K562 (cell line): ENCODE data around the gene RPS28. TPM values are rescaled to one million over a fixed set of nuclear protein-coding genes. Genes with fewer than 3 reads are reported as not detected.
A peak's percentile ranks its signal among the peaks of the same experiment; 100 is the strongest.

Experiments used
- ELF2 ChIP-seq: fragments of 250-450 bp; sonication (Bioruptor Pico); IDR thresholded peaks from 2 replicates; pipeline ENCODE4 v1.5.0; 2021; ENCODE audit warnings: mild to moderate bottlenecking
- ETV6 ChIP-seq, 3 experiments: fragments of 150-350 bp in 1 of 3; sonication (generic) in 1 of 3; formaldehyde crosslinking in 1 of 3; IDR thresholded peaks; 2 replicates each; pipeline versions ENCODE4 v1.6.1 to v1.8.0; 2014 to 2022; ENCODE audit warnings: borderline replicate concordance in 2 of 3, low read depth in 2 of 3, antibody characterized with exemption in 1 of 3, low read length in 1 of 3, mild to moderate bottlenecking in 1 of 3, missing genetic modification reagents in 1 of 3
- FOXK2 ChIP-seq, 2 experiments: fragments of 450-650 bp; IDR thresholded peaks in 1 of 2; conservative IDR thresholded peaks in 1 of 2; 2 replicates each; pipeline ENCODE4 v1.6.1; 2016; ENCODE audit warnings: low read depth in 2 of 2, mild to moderate bottlenecking in 1 of 2
- GATAD2B ChIP-seq: fragments of 450-650 bp; IDR thresholded peaks from 2 replicates; pipeline ENCODE4 v1.6.1; 2017; ENCODE audit warnings: mild to moderate bottlenecking, borderline replicate concordance
- HDAC1 ChIP-seq, 2 experiments: fragments of 450-650 bp; IDR thresholded peaks; 2 replicates each; pipeline ENCODE4 v1.6.1; 2016 to 2017; ENCODE audit warnings: inconsistent platforms in 1 of 2, mild to moderate bottlenecking in 1 of 2, moderate library complexity in 1 of 2
- HDGF ChIP-seq: fragments of 450-650 bp; IDR thresholded peaks from 2 replicates; pipeline ENCODE4 v1.6.1; 2016
- HMBOX1 ChIP-seq: sonication (generic); IDR thresholded peaks from 2 replicates; pipeline ENCODE4 v1.6.1; 2016
- HNRNPLL ChIP-seq: fragments of 200-400 bp; formaldehyde crosslinking; IDR thresholded peaks from 2 replicates; pipeline ENCODE4 v1.6.1; 2017; ENCODE audit warnings: low read length, low read depth, mild to moderate bottlenecking; ENCODE audit not compliant: poor library complexity, severe bottlenecking
- KLF1 ChIP-seq: fragments of 450-650 bp; IDR thresholded peaks from 2 replicates; pipeline ENCODE4 v1.6.1; 2016; ENCODE audit warnings: missing genetic modification characterization, missing compliant biosample characterization
- KLF16 ChIP-seq: IDR thresholded peaks from 2 replicates; pipeline ENCODE4 v1.6.1; 2016; ENCODE audit warnings: antibody characterized with exemption
- NR1H2 ChIP-seq: sonication (generic); formaldehyde crosslinking; IDR thresholded peaks from 2 replicates; pipeline ENCODE4 v1.4.0; 2020; ENCODE audit warnings: mild to moderate bottlenecking, missing genetic modification reagents
- OTX1 ChIP-seq: fragments of 450-650 bp; formaldehyde crosslinking; IDR thresholded peaks from 2 replicates; pipeline ENCODE4 v1.4.0; 2022; ENCODE audit warnings: mild to moderate bottlenecking
- RAD51 ChIP-seq: fragments of 450-650 bp; IDR thresholded peaks from 2 replicates; pipeline ENCODE4 v1.7.1; 2016; ENCODE audit warnings: low read depth, mild to moderate bottlenecking, borderline replicate concordance
- RBFOX2 ChIP-seq: fragments of 200-400 bp; formaldehyde crosslinking; IDR thresholded peaks from 2 replicates; pipeline ENCODE4 v1.6.1; 2017; ENCODE audit warnings: low read depth, mild to moderate bottlenecking, low read length, moderate library complexity
- RHOXF2B ChIP-seq: fragments of 250-450 bp; sonication (Bioruptor Pico); conservative IDR thresholded peaks from 2 replicates; pipeline ENCODE4 v1.5.1; 2021
- SMARCC2 ChIP-seq: fragments of 450-650 bp; IDR thresholded peaks from 2 replicates; pipeline ENCODE4 v1.6.1; 2017; ENCODE audit warnings: antibody characterized with exemption, moderate library complexity, mild to moderate bottlenecking, low read depth
- STAT5B ChIP-seq: fragments of 250-450 bp; sonication (Bioruptor Pico); IDR thresholded peaks from 2 replicates; pipeline ENCODE4 v1.8.0; 2021; ENCODE audit warnings: mild to moderate bottlenecking, inconsistent platforms
- TAL1 ChIP-seq: fragments of 450-650 bp; IDR thresholded peaks from 2 replicates; pipeline ENCODE4 v1.6.1; 2016; ENCODE audit warnings: mild to moderate bottlenecking
- THRB ChIP-seq: fragments of 450-650 bp; formaldehyde crosslinking; conservative IDR thresholded peaks from 2 replicates; pipeline ENCODE4 v1.4.0; 2022; ENCODE audit warnings: mild to moderate bottlenecking, missing genetic modification characterization
- ZC3H8 ChIP-seq: fragments of 450-650 bp; IDR thresholded peaks from 2 replicates; pipeline ENCODE4 v1.6.1; 2017
- ZFX ChIP-seq: sonication (generic); formaldehyde crosslinking; IDR thresholded peaks from 2 replicates; pipeline ENCODE4 v1.8.0; 2022; ENCODE audit warnings: mild to moderate bottlenecking, missing genetic modification reagents, moderate library complexity
- ZNF408 ChIP-seq: fragments of 250-450 bp; sonication (Bioruptor Pico); IDR thresholded peaks from 2 replicates; pipeline ENCODE4 v1.4.0; 2020; ENCODE audit warnings: low read depth, mild to moderate bottlenecking, moderate library complexity
- polyA plus RNA-seq, 8 experiments: library from polyadenylated mRNA; depleted of rRNA in 4 of 8; stranded (reverse) in 5 of 8; unstranded in 3 of 8; fragments of >200 nt; fragmentation: Nextera tagmentation in 2 of 8; fragmentation: Illumina TruSeq in 1 of 8; extraction: Ambion mirVana in 2 of 8; extraction: Trizol in 1 of 8; gene quantifications; 2 replicates each; pipeline versions ENCODE4 v1.2.1 to v1.2.3, GENCODE V29; 2011 to 2014; ENCODE audit warnings: inconsistent platforms in 1 of 8, missing spikeins in 1 of 8
- total RNA-seq, 7 experiments: library from RNA; depleted of rRNA in 6 of 7; stranded (reverse); fragments of >200 nt in 6 of 7; fragmentation: Illumina TruSeq in 2 of 7; extraction: Trizol in 2 of 7; gene quantifications; 2 replicates each; pipeline versions ENCODE4 v1.2.1 to v1.2.3, GENCODE V29; 2011 to 2021; ENCODE audit warnings: low replicate concordance in 1 of 7
- TF ChIP-seq, protein P1 (sequence below): fragments of 450-650 bp; IDR thresholded peaks from one replicate; pipeline ENCODE4 v1.6.1; 2018; ENCODE audit warnings: mild to moderate bottlenecking, moderate library complexity; ENCODE audit not compliant: partially characterized antibody

Gene RPS28
- total and polyA plus RNA-seq, 9 of the 15 experiments (the other 6 are each of a cell fraction or from before 2014, with no cell fraction given) = 165 to 2,827 (median 1,303) TPM

DNA sequence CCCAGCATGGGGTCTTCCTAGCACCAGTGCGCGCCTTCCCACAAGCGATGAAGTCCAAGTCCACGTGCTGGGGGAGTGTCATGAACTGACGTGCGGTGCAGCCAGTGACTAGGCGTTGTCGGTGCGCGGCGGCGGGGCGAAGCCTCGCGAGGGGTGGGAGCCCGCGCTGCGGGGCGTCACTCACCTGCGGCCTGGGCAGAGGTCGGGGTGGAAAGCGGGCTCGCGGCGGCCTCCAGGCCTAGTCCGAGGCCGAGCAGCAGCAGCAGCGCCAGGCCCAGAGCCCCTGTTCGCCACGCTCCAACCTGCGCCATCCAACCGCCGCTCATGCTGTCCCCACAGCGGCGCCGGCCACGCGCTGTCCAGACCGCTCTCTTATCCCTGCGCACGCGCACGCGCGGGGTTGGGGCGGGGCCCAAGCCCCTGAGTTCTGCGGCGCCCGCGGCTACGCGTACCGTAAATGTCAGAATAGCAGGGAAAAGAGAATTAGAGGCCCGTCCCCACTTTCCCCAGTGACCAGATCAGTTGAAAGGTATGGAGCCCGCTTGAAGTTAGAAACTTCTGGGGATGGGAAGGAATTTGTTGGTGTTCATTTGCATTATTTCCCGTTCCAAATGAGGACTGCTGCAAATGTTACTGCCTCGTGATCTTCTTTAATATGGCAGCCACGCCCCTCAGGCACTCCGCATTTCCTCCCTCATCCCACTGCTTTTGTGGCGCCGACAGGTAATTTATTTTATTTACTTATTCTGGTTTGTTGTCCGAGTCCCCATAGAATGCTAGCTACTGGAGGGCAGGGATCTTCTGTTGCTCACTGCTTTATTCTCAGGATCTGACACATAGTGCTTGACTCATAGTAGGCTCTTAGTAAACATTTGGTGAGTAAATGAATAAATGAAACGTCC is 13.1 kb upstream of the RPS28 start, which contains the start of gene CD320 (continued):
- TF ChIP-seq, protein P1, sequence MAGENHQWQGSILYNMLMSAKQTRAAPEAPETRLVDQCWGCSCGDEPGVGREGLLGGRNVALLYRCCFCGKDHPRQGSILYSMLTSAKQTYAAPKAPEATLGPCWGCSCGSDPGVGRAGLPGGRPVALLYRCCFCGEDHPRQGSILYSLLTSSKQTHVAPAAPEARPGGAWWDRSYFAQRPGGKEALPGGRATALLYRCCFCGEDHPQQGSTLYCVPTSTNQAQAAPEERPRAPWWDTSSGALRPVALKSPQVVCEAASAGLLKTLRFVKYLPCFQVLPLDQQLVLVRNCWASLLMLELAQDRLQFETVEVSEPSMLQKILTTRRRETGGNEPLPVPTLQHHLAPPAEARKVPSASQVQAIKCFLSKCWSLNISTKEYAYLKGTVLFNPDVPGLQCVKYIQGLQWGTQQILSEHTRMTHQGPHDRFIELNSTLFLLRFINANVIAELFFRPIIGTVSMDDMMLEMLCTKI = no peak
- TF ChIP-seq RAD51 (peak; percentile 43; the same call in 1 of the 2 replicates), ZFX (CRISPR knock-in tag) (peak; percentile 93), RHOXF2B (0 out of 2 replicates have a peak, but pooled peaks have one; percentile 18), STAT5B (no peak), KLF1 (tag) (peak; percentile 72; the same call in 1 of the 2 replicates), OTX1 (CRISPR knock-in tag) (0 out of 2 replicates have a peak, but pooled peaks have one; percentile 19), TAL1 (no peak), HMBOX1 (no peak), ELF2 (no peak), FOXK2 (conservative IDR thresholded peaks at IDR 0.05 in 1 of 2, IDR thresholded peaks at IDR 0.05 in 1 of 2; ENCODE audit: low read depth in 2 of 2) (peak in 1 of 2 experiments; percentile 66; a peak in 1 of 4 replicates), ZNF408 (CRISPR knock-in tag) (no peak), RBFOX2 (peak; percentile 90), ZC3H8 (no peak), KLF16 (no peak), SMARCC2 (no peak), HDAC1 (IDR thresholded peaks at IDR 0.05) (peak in 1 of 2 experiments; percentile 96; a peak in 2 of 4 replicates), THRB (CRISPR knock-in tag) (0 out of 2 replicates have a peak, but pooled peaks have one; percentile 44), ETV6 (IDR thresholded peaks at IDR 0.05; ENCODE audit: borderline replicate concordance in 1 of 2, low read depth in 2 of 2, low read length in 1 of 2) (no peak), ETV6 (CRISPR knock-in tag; IDR thresholded peaks at IDR 0.05; ENCODE audit: borderline replicate concordance) (0 out of 2 replicates have a peak, but pooled peaks have one; percentile 42), HNRNPLL (peak; percentile 30), NR1H2 (CRISPR knock-in tag) (peak; percentile 89; the same call in 1 of the 2 replicates), HDGF (no peak), GATAD2B (no peak)
